GM12874 (cell line): ENCODE measurements around the gene NDUFB5.

Experiments used
- TF ChIP-seq, protein P1 (sequence below): IDR thresholded peaks from 2 replicates; pipeline ENCODE4 v1.5.1; 2011; ENCODE audit warnings: low read depth, mild to moderate bottlenecking, control low read depth, low read length, moderate library complexity; ENCODE audit not compliant: insufficient read depth

NDUFB5 gene

DNA sequence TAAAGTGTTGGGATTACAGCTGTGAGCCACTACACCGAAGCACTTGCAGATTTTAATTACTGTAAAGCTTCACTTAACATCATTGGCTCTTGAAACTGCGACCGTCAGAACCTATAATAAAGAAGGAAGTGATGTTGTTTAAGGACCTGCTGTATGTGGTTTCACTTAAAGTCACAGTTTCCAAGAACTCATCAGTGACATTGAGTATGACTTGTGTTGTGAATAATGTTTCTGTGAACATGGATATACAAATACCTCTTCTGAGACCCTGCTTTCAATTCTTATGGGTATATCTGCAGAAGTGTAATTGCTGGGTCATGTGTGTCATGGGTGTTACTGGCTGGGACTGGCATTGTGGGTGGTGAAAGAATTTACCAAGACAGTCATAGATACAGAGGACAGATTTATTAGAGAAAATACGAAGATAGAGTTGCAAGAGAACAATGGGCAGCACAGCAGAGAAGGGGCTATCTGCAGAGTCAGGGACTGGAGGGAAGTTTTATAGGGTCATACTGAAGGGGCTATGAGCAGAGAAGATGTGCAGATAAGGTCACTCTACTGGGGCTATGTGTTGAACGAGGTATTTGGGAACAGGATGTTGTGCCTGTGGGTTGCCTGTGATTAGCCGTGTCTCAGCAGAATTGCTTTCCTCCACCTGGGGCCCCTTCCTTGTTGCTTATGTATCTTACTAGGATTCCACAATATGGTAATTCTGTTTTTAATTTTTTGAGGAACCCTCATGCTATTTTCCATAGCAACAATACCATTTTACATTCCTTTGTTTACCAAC is 4.5 kb downstream of the NDUFB5 start:
- TF ChIP-seq, protein P1, sequence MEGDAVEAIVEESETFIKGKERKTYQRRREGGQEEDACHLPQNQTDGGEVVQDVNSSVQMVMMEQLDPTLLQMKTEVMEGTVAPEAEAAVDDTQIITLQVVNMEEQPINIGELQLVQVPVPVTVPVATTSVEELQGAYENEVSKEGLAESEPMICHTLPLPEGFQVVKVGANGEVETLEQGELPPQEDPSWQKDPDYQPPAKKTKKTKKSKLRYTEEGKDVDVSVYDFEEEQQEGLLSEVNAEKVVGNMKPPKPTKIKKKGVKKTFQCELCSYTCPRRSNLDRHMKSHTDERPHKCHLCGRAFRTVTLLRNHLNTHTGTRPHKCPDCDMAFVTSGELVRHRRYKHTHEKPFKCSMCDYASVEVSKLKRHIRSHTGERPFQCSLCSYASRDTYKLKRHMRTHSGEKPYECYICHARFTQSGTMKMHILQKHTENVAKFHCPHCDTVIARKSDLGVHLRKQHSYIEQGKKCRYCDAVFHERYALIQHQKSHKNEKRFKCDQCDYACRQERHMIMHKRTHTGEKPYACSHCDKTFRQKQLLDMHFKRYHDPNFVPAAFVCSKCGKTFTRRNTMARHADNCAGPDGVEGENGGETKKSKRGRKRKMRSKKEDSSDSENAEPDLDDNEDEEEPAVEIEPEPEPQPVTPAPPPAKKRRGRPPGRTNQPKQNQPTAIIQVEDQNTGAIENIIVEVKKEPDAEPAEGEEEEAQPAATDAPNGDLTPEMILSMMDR, result no peak

DNA sequence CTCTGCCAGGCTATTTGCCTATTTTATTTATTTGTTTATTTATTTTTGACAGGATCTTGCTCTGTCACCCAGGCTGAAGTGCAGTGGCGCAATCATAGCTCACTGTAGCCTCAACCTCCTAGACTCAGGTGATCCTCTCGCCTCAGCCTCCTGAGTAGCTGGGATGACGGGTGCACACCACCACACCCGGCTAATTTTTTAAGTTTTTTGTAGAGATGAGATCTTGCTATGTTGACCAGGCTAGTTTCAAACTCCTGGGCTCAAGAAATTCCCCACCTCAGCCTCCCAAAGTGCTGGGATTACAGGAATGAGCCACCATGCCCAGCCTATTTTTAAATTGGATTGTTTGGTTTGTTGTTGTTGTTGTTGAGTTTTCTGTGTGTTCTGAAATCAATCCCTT is 5.5 kb downstream of the NDUFB5 start:
- TF ChIP-seq, protein P1, result no peak

DNA sequence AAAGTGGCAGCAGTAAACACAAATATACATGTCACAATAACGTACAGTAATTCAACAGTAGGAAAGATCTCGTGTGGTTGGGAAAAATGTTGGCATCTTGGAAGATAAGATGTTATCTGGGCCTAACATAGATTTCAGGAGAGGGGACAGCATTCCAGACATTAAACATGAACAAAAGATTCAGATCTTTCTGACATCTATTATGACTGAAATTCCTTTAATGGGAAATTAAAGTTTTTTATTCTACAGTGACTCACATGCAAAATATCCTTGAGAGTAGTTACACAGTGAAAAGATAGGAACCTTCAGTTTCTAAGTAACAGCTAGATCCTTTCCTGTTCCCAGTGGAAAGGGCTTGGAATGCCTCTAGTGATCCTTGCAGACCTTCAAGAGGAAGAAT is 9.2 kb downstream of the NDUFB5 start:
- TF ChIP-seq, protein P1, result no peak

DNA sequence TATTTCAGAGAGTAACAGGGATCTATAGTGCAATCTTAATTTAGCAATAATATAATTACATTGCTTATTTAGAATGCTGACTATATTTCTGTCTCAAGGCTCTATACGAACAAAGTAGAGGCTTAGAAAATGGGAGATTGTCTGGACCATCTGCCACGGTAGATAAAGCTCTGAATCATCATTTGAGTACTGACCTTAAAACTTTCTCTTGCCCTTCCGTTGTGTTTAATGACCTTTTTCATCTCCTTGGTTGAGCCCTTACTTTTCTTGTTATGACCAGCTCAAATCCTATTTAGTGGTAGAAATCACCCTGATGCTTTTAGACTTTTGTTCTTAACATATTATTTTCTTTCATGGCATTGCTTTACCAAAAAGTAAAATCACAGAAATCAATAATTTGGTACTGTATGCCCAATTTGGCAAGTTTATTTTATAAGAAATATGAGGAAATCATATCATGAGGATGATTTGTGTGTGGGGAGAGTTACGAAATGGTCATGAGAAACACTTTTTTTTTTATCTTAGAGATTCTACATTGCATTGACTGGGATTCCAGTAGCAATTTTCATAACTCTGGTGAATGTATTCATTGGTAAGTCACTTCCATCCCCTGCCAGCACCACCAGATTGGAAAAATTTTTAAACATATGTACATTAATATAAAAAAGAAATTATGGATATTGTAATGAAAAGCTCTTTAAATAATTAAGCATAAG is 11.0 kb downstream of the NDUFB5 start:
- TF ChIP-seq, protein P1, result no peak

DNA sequence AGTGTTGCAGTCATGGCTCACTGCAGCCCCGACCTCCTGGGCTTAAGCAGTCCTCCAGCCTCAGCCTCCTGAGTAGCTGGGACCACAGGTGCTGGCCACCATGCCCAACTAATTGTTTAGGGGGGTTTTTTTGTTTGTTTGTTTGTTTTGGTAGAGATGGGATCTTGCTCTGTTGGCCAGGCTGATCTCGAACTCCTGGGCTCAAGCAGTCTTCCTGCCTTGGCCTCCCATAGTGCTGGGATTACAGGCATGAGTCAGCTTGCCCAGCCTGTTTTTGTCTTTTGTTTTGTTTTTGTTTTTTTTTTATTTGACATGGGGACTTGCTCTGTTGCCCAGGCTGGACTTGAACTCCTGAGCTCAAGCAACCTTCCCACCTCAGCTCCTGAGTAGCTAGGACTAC is 17.4 kb downstream of the NDUFB5 start:
- TF ChIP-seq, protein P1, result no peak

DNA sequence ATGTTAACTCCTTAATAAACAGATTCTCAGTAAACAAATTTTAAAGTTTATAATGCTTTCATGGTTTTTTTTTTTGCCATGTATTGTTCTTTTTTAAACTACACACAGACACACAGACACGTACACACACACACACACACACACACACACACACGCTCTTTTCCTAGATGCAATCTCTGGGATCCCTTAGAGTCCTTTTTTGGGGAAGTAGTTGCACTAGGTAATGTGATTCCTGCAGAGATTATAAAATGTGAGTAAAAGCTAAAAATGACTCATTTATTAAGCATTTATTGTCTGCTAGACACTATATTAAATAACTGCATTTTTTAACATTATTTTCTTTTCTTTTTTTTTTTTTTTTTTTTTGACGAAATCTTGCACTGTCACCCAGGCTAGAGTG is 19.9 kb downstream of the NDUFB5 start:
- TF ChIP-seq, protein P1, result no peak

DNA sequence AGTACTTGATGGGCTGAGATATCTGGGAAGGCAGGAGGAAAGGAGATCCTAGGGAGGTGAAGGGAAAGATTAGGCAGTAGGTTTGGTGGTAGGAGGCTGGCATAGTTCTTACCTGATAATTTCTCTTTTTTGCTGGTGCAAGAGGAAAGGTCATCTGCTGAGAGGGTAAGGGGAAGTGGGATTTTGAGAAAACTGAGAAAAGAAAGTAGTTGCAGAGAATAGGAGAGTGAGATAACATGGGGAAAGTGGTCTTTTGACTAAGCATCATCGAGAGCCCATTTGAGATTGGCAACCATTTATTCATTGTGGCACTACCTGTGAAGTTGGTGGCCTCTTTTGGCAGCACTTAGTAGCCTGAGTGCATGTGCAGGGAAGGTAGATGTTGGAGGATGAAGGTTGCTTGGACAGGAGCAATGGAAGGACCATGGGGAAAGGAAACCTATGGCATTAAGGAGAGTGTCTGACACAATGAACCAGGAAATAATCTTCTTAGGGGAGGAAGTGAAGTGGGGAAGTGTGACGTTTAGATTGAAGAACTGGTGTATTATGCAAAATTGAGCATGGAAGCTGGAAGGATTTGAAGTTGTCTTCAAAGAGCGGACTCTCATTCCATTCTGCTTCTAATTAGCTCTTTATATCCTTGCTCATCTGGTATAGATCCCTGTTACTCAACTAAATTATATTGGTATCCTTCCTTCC is 26.3 kb downstream of the NDUFB5 start:
- TF ChIP-seq, protein P1, result no peak
